K562 (cell line): ENCODE data around the gene RYR1.

Experiments used
- ARID1B ChIP-seq: fragments of 450-650 bp; IDR thresholded peaks from 2 replicates; pipeline ENCODE4 v1.6.1; 2016; ENCODE audit warnings: antibody characterized with exemption, mild to moderate bottlenecking, inconsistent platforms
- BMI1 ChIP-seq: fragments of 150-350 bp; IDR thresholded peaks from 2 replicates; pipeline ENCODE4 v1.6.1; 2014; ENCODE audit warnings: low read length
- POLR3A ChIP-seq: IDR thresholded peaks from 2 replicates; pipeline ENCODE4 v1.6.1; 2011; ENCODE audit warnings: borderline replicate concordance, mild to moderate bottlenecking, moderate library complexity; ENCODE audit not compliant: insufficient read length, insufficient read depth; ENCODE audit errors: extremely low read depth
- REST ChIP-seq, 2 experiments: fragments of 450-650 bp; formaldehyde crosslinking in 1 of 2; IDR thresholded peaks; 2 replicates each; pipeline versions ENCODE4 v1.4.0 to v1.6.1; 2014 to 2020; ENCODE audit warnings: mild to moderate bottlenecking in 2 of 2, borderline replicate concordance in 1 of 2, low read depth in 1 of 2
- U2AF2 ChIP-seq: fragments of 200-400 bp; formaldehyde crosslinking; optimal IDR thresholded peaks from 2 replicates; pipeline ENCODE3; 2017; ENCODE audit warnings: low read depth, mild to moderate bottlenecking, low read length
- TF ChIP-seq, protein P1 (sequence below), 3 experiments: IDR thresholded peaks in 2 of 3; conservative IDR thresholded peaks in 1 of 3; 2 replicates each; pipeline ENCODE4 v1.5.1; 2011 to 2012; ENCODE audit warnings: low read length in 3 of 3, mild to moderate bottlenecking in 3 of 3, control low read depth in 2 of 3, improper control_type of control experiment in 1 of 3, inconsistent platforms in 1 of 3, low read depth in 1 of 3, mixed read lengths in 1 of 3, moderate library complexity in 1 of 3; ENCODE audit not compliant: insufficient read depth in 2 of 3
- TF ChIP-seq, protein P2 (sequence below): sonication (generic); formaldehyde crosslinking; IDR thresholded peaks from 2 replicates; pipeline ENCODE4 v1.4.0; 2020; ENCODE audit warnings: mild to moderate bottlenecking, missing genetic modification reagents

GRCh38 chr19:38617764-38618589 lies 184.5 kb downstream of the RYR1 start, which contains the start of gene MAP4K1:
- no peak for TF ChIP-seq ARID1B
- TF ChIP-seq, protein P1, sequence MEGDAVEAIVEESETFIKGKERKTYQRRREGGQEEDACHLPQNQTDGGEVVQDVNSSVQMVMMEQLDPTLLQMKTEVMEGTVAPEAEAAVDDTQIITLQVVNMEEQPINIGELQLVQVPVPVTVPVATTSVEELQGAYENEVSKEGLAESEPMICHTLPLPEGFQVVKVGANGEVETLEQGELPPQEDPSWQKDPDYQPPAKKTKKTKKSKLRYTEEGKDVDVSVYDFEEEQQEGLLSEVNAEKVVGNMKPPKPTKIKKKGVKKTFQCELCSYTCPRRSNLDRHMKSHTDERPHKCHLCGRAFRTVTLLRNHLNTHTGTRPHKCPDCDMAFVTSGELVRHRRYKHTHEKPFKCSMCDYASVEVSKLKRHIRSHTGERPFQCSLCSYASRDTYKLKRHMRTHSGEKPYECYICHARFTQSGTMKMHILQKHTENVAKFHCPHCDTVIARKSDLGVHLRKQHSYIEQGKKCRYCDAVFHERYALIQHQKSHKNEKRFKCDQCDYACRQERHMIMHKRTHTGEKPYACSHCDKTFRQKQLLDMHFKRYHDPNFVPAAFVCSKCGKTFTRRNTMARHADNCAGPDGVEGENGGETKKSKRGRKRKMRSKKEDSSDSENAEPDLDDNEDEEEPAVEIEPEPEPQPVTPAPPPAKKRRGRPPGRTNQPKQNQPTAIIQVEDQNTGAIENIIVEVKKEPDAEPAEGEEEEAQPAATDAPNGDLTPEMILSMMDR (IDR thresholded peaks at IDR 0.05 in 2 of 3, conservative IDR thresholded peaks at IDR 0.05 in 1 of 3; ENCODE audit: insufficient read depth in 2 of 3, low read depth in 1 of 3, low read length in 3 of 3): no peak
- no peak for TF ChIP-seq POLR3A
- TF ChIP-seq U2AF2: no peak
- TF ChIP-seq, protein P2, sequence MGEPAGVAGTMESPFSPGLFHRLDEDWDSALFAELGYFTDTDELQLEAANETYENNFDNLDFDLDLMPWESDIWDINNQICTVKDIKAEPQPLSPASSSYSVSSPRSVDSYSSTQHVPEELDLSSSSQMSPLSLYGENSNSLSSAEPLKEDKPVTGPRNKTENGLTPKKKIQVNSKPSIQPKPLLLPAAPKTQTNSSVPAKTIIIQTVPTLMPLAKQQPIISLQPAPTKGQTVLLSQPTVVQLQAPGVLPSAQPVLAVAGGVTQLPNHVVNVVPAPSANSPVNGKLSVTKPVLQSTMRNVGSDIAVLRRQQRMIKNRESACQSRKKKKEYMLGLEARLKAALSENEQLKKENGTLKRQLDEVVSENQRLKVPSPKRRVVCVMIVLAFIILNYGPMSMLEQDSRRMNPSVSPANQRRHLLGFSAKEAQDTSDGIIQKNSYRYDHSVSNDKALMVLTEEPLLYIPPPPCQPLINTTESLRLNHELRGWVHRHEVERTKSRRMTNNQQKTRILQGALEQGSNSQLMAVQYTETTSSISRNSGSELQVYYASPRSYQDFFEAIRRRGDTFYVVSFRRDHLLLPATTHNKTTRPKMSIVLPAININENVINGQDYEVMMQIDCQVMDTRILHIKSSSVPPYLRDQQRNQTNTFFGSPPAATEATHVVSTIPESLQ: no peak
- TF ChIP-seq REST (IDR thresholded peaks at IDR 0.05; ENCODE audit: borderline replicate concordance): no peak
- no peak for TF ChIP-seq REST (CRISPR knock-in tag; IDR thresholded peaks at IDR 0.05; ENCODE audit: low read depth)
- TF ChIP-seq BMI1: no peak
